Measurements from ENCODE around the gene KRT83. TPM values are rescaled to one million over a fixed set of nuclear protein-coding genes. Genes with fewer than 3 reads are reported as not detected.
A peak's percentile ranks its signal among the peaks of the same experiment; 100 is the strongest.

KRT83 gene
- polyA plus RNA-seq, 2 of the 4 experiments (the other 2 are of a cell fraction): 20.4 to 44.8 TPM

DNA sequence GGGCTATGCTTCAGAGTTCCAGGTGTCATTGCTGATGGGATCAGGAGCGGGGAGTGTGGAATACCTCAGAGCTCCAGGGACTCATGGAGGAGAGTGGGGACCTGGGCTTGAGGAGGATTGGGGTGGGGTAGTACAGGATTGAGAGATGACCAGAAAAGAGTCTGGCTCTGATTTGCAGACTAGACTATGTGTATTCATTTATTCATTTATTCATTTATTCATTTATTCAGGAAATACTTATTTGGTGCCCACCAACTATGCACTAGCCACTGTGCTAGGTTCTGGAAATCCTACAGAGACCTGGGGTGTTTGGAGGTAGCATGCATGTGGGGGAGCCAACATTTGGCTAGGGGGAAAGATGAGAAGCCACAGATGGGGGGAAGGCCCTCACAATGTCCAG lies 871 bp upstream of the KRT83 start:
- Histone ChIP-seq H3K4me2 (no peak overlapping the region), H3K9me3 (no peaks in the 10 kb centered on the region), H3K27ac (peak overlapping the region in 1 of 2 experiments; percentile 81; a peak in 3 of 6 replicates), H3K4me1 (peaks cover 11% of the 10 kb centered on the region), H3K4me3 (no peak overlapping the region)
- WGBS (ENCODE audit: missing lambda C conversion rate): 96% methylated on average over 1 of the region's 1 CpG
- FAIRE-seq (no peak), ATAC-seq (no peak), DNase-seq (ENCODE audit: low read depth in 1 of 2, low spot score in 1 of 2) (no peak)
- CTCF ChIA-PET: interaction anchor here (1.0 to 15.7 kb wide), 8 partner anchors 12 to 563 kb away, joined by 3 to 387 read pairs (median 4); partner anchors contain the start of gene KRT86
- TF ChIP-seq POLR2A (IDR thresholded peaks at IDR 0.05; ENCODE audit: low read length) (no peak), CHD4 (IDR thresholded peaks at IDR 0.05; ENCODE audit: borderline replicate concordance) (no peak), HOXB13 (CRISPR knock-in tag; IDR thresholded peaks at IDR 0.05; ENCODE audit: low read depth) (no peak)
- TF ChIP-seq, protein P1, sequence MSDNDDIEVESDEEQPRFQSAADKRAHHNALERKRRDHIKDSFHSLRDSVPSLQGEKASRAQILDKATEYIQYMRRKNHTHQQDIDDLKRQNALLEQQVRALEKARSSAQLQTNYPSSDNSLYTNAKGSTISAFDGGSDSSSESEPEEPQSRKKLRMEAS (IDR thresholded peaks at IDR 0.05): no peak
- POLR2A ChIA-PET: no interaction called here

DNA sequence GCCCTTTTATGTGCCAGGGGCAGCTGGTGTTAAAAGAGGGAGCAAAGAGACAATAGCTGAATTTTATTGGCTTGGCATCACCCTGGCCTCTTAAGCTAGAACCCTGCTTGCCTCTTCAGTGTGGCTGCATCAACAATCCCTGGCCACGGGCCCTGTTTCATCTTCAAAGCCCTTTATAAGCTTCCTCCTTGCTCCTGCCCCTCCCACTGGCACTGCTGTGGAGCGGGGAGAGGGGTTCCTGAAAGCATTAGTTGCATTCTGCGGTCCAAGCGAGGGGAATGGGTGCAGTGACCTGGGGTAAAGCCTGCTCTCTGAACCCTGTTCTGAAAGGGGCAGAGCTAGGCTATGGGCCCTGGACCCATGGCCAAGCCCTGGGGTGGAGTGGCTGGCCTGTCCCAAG lies 220 bp upstream of the KRT83 start:
- POLR2A ChIA-PET: no interaction called here
- ATAC-seq (no peak), FAIRE-seq (no peak), DNase-seq (ENCODE audit: low read depth in 1 of 2, low spot score in 1 of 2) (no peak)
- H3K4me1 ChIP-seq: peaks cover 7% of the 10 kb centered on the region; the same call in 1 of the 3 replicates
- WGBS (ENCODE audit: missing lambda C conversion rate): 85% methylated on average over 4 of the region's 4 CpGs
- TF ChIP-seq RNF2 (IDR thresholded peaks at IDR 0.05; ENCODE audit: borderline replicate concordance, low read depth): no peak
- TF ChIP-seq FOSL2 (IDR thresholded peaks at IDR 0.05): no peak
- TF ChIP-seq FOSL2 (CRISPR knock-in tag; IDR thresholded peaks at IDR 0.05): no peak
- TF ChIP-seq, protein P2, sequence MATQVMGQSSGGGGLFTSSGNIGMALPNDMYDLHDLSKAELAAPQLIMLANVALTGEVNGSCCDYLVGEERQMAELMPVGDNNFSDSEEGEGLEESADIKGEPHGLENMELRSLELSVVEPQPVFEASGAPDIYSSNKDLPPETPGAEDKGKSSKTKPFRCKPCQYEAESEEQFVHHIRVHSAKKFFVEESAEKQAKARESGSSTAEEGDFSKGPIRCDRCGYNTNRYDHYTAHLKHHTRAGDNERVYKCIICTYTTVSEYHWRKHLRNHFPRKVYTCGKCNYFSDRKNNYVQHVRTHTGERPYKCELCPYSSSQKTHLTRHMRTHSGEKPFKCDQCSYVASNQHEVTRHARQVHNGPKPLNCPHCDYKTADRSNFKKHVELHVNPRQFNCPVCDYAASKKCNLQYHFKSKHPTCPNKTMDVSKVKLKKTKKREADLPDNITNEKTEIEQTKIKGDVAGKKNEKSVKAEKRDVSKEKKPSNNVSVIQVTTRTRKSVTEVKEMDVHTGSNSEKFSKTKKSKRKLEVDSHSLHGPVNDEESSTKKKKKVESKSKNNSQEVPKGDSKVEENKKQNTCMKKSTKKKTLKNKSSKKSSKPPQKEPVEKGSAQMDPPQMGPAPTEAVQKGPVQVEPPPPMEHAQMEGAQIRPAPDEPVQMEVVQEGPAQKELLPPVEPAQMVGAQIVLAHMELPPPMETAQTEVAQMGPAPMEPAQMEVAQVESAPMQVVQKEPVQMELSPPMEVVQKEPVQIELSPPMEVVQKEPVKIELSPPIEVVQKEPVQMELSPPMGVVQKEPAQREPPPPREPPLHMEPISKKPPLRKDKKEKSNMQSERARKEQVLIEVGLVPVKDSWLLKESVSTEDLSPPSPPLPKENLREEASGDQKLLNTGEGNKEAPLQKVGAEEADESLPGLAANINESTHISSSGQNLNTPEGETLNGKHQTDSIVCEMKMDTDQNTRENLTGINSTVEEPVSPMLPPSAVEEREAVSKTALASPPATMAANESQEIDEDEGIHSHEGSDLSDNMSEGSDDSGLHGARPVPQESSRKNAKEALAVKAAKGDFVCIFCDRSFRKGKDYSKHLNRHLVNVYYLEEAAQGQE (IDR thresholded peaks at IDR 0.05): no peak
- no peak for TF ChIP-seq NR3C1 (IDR thresholded peaks at IDR 0.05)
- TF ChIP-seq, protein P3, sequence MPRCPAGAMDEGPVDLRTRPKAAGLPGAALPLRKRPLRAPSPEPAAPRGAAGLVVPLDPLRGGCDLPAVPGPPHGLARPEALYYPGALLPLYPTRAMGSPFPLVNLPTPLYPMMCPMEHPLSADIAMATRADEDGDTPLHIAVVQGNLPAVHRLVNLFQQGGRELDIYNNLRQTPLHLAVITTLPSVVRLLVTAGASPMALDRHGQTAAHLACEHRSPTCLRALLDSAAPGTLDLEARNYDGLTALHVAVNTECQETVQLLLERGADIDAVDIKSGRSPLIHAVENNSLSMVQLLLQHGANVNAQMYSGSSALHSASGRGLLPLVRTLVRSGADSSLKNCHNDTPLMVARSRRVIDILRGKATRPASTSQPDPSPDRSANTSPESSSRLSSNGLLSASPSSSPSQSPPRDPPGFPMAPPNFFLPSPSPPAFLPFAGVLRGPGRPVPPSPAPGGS (IDR thresholded peaks at IDR 0.05): no peak
- TF ChIP-seq CBX8 (IDR thresholded peaks at IDR 0.05): no peak
- no peak for TF ChIP-seq CBX2 (IDR thresholded peaks at IDR 0.05; ENCODE audit: borderline replicate concordance, low read depth)
- no peak for TF ChIP-seq FOXS1 (CRISPR knock-in tag; IDR thresholded peaks at IDR 0.05)
- no peak for TF ChIP-seq ZC3H11A (IDR thresholded peaks at IDR 0.05)
- no peak for TF ChIP-seq CHD2 (IDR thresholded peaks at IDR 0.05; ENCODE audit: low read length, partially characterized antibody)
- TF ChIP-seq NFE2L2 (conservative IDR thresholded peaks at IDR 0.05; ENCODE audit: low read length): no peak
- TF ChIP-seq ESRRA (IDR thresholded peaks at IDR 0.05; ENCODE audit: borderline replicate concordance, low read length): no peak
- TF ChIP-seq, protein P4, sequence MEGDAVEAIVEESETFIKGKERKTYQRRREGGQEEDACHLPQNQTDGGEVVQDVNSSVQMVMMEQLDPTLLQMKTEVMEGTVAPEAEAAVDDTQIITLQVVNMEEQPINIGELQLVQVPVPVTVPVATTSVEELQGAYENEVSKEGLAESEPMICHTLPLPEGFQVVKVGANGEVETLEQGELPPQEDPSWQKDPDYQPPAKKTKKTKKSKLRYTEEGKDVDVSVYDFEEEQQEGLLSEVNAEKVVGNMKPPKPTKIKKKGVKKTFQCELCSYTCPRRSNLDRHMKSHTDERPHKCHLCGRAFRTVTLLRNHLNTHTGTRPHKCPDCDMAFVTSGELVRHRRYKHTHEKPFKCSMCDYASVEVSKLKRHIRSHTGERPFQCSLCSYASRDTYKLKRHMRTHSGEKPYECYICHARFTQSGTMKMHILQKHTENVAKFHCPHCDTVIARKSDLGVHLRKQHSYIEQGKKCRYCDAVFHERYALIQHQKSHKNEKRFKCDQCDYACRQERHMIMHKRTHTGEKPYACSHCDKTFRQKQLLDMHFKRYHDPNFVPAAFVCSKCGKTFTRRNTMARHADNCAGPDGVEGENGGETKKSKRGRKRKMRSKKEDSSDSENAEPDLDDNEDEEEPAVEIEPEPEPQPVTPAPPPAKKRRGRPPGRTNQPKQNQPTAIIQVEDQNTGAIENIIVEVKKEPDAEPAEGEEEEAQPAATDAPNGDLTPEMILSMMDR (IDR thresholded peaks at IDR 0.05): no peak
- no peak for TF ChIP-seq ZNF302 (CRISPR knock-in tag; IDR thresholded peaks at IDR 0.05)
- no peak for TF ChIP-seq RAD21 (conservative IDR thresholded peaks at IDR 0.05 in 1 of 2, IDR thresholded peaks at IDR 0.05 in 1 of 2)
- TF ChIP-seq ZSCAN20 (CRISPR knock-in tag; IDR thresholded peaks at IDR 0.05): no peak
- TF ChIP-seq RFX5 (IDR thresholded peaks at IDR 0.05): no peak
- no peaks in the 10 kb centered on the region for H3K9me3 ChIP-seq
- H3K4me2 ChIP-seq: no peak overlapping the region
- no peak overlapping the region for H3K4me3 ChIP-seq
- peak overlapping the region in 1 of 2 experiments; percentile 81; a peak in 3 of 6 replicates for H3K27ac ChIP-seq
- CTCF ChIA-PET: interaction anchor here (0.8 to 15.7 kb wide), 8 partner anchors 12 to 563 kb away, joined by 3 to 387 read pairs (median 3); partner anchors contain the start of gene KRT86
